M059J (cell line): ENCODE results near the gene IL12RB2. TPM values are rescaled to one million over a fixed set of nuclear protein-coding genes. Genes with fewer than 3 reads are reported as not detected.

Experiments
- DNase-seq: peaks from one replicate; pipeline ENCODE4 v3.0.0-alpha.2; 2012; ENCODE audit warnings: low read depth
- total RNA-seq: library from RNA; depleted of rRNA; stranded (reverse); fragments of >200 nt; shearing (Covaris generic); gene quantifications from 2 replicates; pipeline ENCODE4 v1.2.3, GENCODE V29; 2014; rRNA removed

The IL12RB2 gene, protein sequence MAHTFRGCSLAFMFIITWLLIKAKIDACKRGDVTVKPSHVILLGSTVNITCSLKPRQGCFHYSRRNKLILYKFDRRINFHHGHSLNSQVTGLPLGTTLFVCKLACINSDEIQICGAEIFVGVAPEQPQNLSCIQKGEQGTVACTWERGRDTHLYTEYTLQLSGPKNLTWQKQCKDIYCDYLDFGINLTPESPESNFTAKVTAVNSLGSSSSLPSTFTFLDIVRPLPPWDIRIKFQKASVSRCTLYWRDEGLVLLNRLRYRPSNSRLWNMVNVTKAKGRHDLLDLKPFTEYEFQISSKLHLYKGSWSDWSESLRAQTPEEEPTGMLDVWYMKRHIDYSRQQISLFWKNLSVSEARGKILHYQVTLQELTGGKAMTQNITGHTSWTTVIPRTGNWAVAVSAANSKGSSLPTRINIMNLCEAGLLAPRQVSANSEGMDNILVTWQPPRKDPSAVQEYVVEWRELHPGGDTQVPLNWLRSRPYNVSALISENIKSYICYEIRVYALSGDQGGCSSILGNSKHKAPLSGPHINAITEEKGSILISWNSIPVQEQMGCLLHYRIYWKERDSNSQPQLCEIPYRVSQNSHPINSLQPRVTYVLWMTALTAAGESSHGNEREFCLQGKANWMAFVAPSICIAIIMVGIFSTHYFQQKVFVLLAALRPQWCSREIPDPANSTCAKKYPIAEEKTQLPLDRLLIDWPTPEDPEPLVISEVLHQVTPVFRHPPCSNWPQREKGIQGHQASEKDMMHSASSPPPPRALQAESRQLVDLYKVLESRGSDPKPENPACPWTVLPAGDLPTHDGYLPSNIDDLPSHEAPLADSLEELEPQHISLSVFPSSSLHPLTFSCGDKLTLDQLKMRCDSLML
- 0.30 and 0.62 TPM in 2 replicates for total RNA-seq

DNA sequence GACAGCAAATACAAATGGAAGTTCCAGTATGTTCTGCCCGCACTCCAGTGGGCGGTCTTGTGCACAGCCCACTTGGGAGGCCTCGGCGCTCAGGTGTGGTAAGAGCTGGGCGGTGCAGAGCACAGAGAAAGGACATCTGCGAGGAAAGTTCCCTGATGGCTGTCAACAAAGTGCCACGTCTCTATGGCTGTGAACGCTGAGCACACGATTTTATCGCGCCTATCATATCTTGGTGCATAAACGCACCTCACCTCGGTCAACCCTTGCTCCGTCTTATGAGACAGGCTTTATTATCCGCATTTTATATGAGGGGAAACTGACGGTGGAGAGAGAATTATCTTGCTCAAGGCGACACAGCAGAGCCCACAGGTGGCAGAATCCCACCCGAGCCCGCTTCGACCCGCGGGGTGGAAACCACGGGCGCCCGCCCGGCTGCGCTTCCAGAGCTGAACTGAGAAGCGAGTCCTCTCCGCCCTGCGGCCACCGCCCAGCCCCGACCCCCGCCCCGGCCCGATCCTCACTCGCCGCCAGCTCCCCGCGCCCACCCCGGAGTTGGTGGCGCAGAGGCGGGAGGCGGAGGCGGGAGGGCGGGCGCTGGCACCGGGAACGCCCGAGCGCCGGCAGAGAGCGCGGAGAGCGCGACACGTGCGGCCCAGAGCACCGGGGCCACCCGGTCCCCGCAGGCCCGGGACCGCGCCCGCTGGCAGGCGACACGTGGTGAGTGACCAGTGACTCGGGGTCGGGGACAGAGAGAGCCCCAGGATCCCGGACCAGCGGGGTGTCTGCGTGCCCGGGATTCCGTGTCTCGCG lies at the start of gene IL12RB2:
TSS of gene IL12RB2 (plus strand) at position 623 of the 810 bp plus-strand sequence. CDS start 12,496 bp downstream, outside the sequence.
- DNase-seq: no peak

GRCh38 chr1:67261680-67262079 lies 46.0 kb upstream of the IL12RB2 start:
- no peak for DNase-seq

- no peak for DNase-seq
Observed at GRCh38 chr1:67262735-67263134, 44.9 kb upstream of the IL12RB2 start.

DNA sequence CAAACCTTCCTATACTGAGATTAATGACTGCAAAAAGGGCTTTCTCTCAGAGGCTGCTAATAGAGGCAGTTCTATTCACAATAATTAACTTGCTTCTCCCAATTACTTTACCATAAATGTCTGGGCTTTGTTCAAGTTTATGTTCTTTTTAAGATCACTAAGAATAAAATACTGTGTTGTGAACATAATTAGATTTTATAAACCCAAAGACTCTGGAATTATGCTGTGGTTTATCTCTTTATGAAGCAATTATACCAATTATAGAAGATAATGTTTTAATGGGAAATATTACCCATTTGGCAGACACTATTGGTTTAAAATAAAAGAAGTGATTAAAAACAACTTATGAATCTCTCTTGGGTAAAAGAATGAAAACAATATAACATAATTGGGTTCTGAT lies 43.5 kb upstream of the IL12RB2 start:
- DNase-seq: no peak

GRCh38 chr1:67264899-67265298 lies 42.8 kb upstream of the IL12RB2 start:
- DNase-seq: no peak

GRCh38 chr1:67269061-67269460 lies 38.6 kb upstream of the IL12RB2 start:
- no peak for DNase-seq

GRCh38 chr1:67270541-67270940 lies 37.1 kb upstream of the IL12RB2 start:
- DNase-seq: no peak

DNA sequence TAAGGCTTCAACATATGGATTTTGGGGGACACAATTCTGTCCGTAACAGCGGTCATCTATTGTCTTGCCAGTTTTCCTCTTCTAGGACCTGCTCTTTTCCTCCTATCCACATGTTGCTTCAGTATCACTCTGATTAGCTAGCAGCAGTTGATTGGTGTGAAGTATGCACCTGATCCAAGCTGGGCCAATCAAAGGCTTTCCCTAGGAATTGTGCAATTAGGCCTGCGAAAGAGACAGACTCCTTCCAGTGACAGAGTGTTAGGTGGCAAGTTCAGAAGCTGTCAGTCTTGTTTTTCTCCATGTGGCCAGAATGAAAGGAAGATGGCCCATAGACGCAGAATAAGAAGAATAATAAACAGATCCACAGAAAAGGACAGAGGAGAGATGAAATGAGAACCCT lies 34.1 kb upstream of the IL12RB2 start:
- no peak for DNase-seq

- DNase-seq: no peak
Observed at GRCh38 chr1:67274623-67275325, 32.9 kb upstream of the IL12RB2 start.

GRCh38 chr1:67280696-67281095 lies 27.0 kb upstream of the IL12RB2 start:
- no peak for DNase-seq

DNA sequence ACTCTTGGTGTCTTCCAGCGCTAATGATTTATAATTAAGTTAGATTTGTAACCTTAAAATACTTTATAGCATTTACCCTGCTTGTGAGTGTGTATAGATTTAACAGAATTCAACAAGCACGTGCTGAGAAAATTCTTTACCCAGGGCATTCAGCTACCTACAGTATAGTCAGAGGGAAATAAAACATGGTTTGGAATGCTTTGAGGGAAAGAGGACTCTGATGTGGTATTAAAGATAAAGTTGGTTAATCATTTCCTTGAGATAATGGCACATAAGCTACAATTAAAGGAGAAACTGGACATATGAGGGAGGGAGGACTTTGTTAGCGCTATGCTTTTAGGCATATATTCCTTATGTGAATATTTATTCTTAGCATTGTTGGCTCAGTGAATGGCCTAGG lies 26.4 kb upstream of the IL12RB2 start:
- DNase-seq: no peak

DNA sequence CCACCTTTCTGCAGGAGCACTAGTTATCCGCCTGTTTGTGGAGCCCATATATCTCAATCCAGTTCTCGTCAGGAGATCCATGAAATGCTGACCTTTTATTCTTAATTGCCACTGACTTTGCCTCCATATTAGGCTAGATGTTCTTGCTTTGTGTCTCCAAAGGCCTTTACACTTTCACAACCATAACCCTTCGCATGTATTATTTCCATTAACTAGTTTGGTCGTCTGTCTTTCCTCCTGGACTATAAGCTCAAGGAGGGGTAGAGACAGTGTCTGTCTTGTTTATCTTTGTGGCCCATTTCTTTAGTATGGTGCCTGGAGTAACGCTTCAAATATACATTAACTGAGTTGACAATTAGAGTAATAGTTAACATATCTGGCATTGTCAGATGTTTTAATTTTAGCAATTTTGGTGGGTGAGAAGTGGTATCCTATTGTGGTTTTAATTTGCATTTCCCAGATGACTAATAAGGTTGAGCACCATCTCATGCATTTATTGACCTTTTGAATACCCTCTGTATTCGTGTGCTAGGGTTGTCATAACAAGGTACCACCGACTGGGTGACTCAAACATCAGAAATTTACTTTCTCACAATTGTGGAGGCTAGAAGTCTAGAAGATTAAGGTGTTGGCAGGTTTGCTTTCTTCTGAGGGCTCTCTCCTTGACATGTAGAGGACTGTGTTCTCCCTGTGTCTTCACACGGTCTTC lies 21.7 kb upstream of the IL12RB2 start:
- DNase-seq: peak; percentile 82

DNA sequence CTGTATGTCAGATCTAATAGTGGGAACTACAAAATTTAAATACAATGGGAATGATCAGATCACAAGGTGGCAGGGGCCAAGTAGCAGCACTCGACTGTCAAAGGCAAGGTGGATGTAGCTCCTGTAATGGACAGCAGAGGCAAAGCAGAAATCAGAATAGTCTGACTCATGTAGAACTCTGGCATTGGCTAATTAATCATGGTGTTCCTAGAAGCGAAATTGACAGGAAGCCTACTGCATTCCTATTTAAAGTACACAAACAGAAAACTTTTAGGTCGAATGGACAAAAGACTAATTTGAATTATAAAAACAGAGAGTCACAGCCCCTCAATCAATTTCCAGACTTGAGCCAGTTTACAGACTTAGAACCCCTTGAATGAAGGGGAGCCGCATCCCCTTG lies 17.4 kb upstream of the IL12RB2 start:
- peak; percentile 47 for DNase-seq

DNA sequence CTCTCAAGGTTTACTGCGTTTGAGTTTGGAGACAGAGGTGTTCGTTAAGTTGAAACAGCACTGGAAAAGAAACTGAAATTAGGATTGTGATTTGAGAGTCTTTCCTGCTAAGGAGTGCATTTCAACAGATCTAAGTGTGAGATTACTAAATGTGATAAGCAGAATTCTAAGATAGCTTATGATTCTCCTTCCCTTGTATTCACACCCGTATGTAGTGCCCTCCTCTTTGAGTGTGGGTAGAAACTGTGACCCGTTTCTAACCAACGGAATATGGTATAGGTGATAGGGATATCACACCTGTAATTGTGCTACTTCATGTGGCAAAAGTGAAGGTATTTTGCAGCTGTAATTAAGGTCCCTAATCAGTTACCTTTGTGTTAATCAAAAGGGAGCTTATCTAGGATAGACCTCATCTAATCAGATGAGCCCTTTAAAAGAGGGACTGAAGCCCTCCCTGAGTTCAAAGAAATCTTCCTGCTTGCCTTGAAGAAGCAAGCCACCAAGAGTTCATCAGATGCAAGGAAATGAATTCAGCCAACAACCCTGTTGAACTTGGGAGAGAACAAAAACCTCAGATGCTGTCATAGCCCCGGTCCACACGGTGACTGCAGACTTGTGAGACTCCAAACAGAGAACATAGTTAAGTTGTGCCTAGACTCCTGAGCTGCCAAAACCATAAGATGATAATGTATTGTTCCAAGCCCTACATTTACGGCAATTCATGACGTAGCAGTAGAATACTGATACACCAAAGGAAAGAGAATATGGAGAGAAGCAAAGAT lies 12.6 kb upstream of the IL12RB2 start:
- DNase-seq: no peak

GRCh38 chr1:67298762-67299161 lies 8.9 kb upstream of the IL12RB2 start:
- DNase-seq: no peak

- peak; percentile 55 for DNase-seq
Observed at GRCh38 chr1:67299296-67299695, 8.4 kb upstream of the IL12RB2 start.

DNA sequence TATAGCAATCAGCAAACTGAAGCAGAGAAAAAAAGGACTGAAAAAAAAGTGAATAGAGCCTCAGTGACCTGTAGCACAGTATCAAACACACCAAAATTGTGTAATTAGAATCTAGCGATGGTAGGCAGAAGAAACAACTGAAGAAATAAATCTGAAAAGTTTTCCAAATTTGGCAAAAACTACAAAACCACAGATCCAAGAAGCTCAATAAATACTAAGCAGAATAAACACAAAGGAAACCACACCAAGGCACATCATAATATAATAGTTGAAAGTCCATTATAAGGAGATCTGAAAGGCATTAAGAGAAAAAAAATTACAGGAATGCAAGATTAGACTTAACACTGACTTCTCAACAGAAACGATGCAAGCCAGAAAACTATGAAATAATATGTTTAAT lies 7.1 kb upstream of the IL12RB2 start:
- DNase-seq: peak; percentile 58

DNA sequence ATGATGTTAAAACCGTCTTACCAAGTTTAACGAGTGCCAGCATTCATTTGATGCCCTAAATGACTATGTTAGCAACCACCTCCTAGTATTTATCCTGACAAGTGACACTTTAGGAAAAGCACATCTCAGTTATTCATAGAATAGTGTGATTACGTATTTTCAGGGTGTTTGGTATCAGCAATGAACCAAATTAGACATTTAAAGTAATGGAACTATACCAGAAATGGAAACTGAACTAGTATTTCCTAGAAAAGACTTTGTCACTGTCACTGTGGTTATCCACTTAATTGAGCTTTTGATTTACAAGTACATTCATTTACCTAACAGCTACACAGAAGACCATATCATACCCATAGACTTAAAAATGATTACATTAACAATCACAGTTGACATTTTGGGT lies 3.6 kb upstream of the IL12RB2 start:
- DNase-seq: no peak

- DNase-seq: no peak
Observed at GRCh38 chr1:67306547-67306946, 1.1 kb upstream of the IL12RB2 start.

- no peak for DNase-seq
Observed at GRCh38 chr1:67308136-67308535, 463 bp downstream of the IL12RB2 start.
